ENCODE measurements around the gene DEFB121.

- TF ChIP-seq CTCF (conservative IDR thresholded peaks at IDR 0.05; ENCODE audit: low read depth, low read length): no peak
- no peak for TF ChIP-seq EZH2phosphoT487 (IDR thresholded peaks at IDR 0.05; ENCODE audit: borderline replicate concordance, low read length)
These were observed 48.3 kb upstream of the DEFB121 start for GRCh38 chr20:31454361-31454760.

Data from PC-3 (cell line).